DMS79 treated with DMSO at 0.1 percent for 48 hours (cell line): ENCODE results near the gene ASPM.
"Not testable (repeated sequence)": the region's sequence is repeated elsewhere in the genome, so short reads cannot be mapped to it uniquely, and the experiment has no call there.

ENCODE experiments used
- DNase-seq: peaks from one replicate; lab custom pipeline; 2025; lab: John Stamatoyannopoulos, UW

ASPM gene

DNA sequence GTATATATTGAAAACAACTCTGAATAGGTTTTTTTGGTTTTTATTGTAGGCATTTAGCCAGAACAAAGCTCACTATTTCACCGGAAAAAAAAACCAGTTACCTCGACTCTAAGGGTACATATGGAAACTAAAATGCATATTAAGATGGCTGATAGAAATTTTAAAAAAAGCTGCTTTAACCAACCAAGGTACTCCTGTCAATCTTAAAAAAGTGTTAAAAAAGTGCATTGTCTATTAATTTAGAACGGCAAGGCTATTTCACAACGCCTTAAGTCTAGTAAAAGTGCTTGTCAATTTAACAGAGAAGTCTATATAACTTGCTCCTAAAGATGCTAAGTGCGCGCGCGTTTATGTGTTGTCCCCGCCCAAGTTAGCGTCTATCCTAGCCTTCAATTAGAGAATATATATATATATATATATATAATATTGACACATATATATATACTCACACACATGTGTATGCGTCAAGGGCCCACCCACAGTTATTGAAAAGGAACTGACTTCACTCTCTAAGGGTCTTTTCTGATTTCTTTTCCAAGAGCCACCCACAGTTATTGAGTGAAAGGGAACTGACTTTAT, 934 bp downstream of the ASPM start:
- DNase-seq: peak; percentile 45

DNA sequence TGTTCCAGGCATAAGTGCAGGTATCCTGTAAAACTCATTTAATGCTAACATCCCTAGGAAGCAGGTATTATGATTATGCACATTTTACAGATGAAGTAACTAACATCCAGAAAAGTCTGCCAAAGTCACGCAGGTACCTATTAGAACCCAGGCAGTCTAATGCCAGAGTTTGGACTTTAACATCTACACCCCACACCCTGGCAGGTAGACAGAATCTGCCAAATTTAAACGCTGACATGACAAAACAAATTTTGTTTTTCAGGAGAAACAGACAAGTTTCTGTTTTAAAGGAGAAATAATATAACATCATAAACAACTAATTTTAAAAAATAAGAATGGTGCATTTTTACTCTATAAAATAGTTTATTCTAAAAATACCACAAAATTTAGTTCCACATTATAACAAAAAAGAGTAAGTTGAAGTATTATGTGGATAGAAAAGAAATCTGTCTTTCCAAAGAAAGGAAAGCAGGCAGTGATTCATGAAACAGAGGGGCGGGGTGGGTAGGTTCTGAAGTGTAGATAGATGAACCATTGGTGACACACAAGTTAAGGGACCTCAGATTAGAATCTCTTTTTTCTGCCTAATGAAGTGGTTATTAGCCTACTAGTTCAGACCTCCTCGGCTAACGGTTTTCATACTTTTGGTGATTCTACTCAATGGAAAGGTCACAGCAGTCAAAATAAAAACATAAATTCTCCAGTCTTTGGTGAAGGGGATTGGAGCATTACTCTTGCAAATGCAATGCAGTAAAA, 1.7 kb downstream of the ASPM start:
- DNase-seq: peak; percentile 30

DNA sequence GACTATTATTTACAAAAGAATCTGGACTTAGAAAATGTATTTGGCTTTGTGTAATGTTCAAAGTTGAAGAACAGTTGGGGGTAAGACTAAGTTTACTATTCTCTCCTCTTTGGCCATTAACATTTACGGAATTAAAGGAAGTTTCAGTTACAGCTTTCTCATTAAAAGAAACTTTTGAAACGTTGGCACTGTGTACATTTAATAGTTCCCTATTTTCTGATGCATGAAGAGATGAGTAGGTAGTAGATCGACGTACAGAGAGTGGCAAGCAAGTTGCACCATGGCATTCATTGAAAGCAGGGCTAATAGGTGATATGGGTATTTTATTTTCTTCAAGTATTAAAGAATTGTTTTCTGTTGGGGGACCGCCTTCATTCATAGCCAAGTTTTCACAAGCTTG, 3.2 kb downstream of the ASPM start:
- DNase-seq: no peak

DNA sequence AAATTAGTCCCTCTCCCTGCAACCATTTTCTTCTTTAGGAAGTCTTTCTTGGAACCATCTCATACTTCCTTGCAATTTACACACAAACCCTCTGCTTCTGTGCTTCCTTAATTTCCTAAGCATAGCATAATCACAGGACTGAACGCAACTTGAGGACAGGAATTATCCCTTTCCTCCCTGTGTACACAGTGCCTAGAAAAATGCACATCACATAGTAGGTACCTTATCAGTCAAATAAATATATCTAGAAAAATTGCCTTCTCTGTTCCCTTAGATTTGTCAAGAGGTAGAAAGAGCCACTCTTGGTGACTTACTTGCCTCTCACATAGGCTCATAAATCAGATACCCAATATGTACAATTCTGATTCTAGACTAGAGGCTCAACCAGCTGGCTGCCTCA, 4.9 kb downstream of the ASPM start:
- DNase-seq: no peak

DNA sequence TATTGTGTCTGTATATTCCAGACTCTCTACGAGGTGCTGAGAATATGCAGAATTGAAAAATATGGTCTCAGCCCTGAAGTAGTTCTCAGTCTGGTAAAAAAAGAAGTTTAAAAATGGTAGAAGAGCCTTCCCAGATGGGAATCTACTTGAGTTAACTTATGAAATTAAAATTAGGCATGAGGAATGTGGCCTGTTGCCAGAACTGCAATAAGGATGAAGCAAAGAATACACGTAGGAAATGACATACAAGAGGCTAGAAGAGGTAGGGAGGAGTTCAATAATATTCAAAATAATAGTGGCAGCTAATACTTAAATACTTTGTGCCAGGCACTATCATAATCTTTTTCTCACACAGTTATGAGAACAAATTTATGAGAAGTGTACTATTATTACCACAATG, 6.3 kb downstream of the ASPM start:
- peak; percentile 88 for DNase-seq

DNA sequence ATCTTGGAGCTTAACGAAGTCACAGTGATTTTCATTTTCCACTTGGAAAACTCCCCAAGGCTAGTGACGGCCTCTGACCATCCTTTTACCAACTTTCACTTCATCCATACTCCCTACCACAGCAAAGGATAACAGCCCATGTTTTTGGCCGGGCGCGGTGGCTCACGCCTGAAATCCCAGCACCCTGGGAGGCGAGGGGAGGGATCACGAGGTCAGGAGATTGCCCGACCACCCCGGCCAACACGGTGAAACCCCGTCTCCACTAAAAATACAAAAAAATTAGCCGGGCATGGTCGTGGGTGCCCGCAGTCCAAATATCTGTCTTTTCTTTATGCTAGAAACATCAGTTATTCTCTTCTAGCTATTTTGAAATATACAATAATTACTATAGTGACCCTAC, 7.3 kb downstream of the ASPM start:
- DNase-seq: no peak

DNA sequence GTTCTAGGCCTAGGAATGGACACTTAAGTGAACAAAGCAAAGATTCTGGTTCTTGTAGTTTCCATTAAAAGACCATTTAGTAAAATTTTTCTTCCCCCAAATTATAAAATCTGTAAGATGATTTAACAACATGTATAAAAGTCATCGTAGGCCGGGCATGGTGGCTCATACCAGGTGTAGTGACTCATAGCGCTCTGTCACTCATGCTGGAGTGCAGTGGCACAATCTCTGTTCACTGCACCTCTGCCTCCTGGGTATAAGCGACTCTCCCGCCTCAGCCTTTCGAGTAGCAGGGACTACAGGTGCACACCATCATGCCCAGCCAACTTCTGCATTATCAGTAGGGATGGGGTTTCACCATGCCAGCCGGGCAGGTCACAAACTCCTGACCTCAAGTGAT, 9.1 kb downstream of the ASPM start:
- no peak for DNase-seq

DNA sequence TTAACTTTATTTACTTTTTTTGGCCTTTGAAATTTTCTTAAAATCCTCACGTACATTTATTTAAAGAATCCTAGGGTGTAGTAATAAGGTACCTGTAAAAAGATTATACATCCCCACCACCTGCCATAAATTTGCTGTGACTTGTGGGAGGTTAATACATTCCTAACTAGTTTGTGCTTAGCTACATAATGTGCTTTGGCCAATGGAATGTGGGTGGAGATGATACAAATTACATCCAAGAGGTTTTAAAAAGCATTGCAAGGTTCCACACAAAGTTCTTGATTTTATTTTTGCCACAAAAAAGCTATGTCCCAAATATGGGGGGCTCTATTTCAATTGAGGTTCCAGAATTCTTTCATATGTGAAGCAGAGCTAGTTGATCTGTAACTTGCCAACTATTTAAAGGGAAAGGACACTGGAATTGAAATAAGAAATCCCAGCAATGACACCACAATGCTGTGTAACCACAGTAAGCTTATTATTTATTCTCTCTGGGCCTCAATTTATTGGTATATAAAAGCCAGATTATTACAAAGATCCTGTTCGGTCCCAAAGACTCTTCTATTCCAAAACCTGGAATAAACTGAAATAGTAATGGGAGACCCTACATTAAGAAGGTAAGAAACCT, 15.7 kb downstream of the ASPM start:
- DNase-seq: no peak

DNA sequence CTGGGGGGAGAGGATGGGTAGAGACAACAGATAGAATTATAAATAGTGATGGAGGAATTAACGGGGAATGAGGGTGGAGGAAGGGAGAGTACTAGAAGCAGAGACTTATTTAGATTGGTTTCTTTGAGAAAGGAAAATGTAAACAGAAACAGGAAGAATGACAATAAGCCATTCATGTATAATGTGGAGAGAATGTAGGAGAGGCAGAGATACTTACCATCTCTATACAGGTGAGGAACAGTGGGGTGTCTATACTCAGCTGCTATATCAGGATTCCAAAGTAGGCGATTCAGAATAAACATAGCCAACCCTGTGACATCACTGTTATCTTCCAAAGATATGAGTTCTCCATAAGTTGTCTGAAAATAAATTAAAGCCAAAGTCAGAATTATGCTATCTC, 16.8 kb downstream of the ASPM start:
- no peak for DNase-seq

DNA sequence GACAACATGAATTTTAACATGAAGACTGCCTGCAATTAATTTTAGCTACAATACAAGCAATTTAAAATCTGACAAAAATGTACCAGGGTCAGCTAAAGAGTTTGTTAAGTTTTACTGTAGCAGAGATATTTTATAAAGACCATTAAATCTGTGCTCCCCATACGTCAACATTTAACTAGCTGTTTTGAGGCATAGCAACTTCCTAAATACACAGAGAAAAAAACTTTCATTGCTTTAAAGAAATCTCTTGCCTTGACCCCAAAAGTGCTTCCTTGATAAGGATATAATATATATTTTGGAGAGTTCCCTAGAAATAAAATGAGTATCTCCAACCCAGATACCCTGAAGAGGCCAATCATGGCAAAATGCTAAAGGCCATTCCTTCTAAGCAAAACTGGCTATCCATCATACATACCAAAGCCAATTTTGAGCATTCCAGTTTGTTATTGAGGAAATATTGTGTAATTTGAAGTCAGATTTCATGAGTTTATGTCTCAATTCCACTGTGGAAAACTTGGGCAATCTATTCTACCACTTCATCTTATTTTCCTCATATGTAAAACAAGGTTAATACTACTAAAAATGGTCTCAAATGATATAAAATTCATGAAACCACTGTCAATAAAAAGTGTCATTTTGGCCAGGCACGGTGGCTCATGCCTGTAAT, 19.1 kb downstream of the ASPM start:
- no peak for DNase-seq

DNA sequence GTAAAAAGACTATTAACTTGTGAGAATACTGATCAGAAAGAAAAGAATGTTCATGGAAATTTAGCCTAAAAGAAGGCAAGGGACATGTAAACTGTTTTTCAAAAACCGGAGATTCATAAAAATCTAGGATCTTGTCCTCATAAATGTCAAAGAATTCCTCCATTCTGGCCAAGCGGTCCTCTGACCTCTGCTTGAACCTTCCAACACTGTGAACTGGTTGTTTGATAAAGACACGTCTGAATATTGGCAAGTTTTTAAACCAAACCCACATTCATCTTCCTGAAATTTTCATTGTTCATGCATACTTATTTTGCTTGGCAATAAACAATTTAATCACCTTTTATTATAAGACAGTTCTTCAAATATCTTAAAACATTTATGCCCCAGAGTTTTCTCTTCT, 19.8 kb downstream of the ASPM start:
- DNase-seq: no peak

DNA sequence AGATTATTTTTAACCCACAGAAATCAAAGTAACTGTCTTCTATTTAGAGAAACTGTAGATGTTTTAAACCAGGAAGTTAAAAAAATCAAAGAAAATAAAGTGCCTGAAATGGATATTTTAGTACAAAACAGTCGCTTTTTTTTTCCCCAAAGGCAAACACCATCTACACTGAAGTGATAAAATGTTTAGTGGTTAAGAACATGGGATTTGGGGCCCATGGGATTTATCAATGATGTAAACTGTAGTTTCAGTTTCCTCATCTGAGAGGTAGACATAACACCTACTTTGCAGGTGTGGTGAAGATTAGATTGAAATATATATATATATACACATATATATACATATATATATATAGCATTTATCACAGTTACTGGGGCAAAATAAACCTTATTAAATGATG, 22.1 kb downstream of the ASPM start:
- no peak for DNase-seq

DNA sequence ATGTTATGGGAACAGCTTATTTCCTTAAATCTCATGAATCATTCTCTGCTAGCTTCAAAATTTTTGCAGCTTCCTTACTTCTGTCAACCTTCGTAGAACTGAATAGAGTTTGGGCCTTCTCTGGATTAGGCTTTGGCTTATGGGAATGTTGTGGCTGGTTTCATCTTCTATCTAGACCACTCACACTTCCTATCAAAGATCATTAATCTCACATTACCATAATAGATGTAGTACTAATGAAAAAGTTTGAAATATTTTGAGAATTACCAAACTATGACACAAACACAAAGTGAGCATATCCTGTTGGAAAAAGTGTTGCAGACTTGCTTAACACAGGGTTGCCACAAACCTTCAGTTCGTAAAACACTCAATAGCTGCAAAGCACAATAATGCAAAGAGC, 30.3 kb downstream of the ASPM start:
- DNase-seq: no peak

DNA sequence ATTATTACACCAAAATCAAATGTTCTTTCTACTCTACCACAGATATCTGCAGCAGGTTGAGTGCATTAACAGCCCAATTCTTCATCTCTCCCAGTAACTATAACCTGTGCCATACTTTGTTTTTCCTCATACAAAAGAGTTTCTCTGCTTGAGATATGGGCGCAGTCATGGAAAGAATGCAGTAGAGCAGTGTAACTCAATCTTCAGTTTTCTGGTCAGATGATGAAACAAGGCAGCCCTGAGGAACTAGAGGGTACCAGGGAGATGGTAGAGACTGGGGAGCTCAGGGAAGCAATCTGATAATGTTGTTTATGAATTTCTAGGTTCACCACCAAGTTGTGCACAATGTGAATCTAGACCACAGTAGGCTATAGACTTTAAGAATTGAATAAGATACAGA, 39.6 kb downstream of the ASPM start:
- no peak for DNase-seq

DNA sequence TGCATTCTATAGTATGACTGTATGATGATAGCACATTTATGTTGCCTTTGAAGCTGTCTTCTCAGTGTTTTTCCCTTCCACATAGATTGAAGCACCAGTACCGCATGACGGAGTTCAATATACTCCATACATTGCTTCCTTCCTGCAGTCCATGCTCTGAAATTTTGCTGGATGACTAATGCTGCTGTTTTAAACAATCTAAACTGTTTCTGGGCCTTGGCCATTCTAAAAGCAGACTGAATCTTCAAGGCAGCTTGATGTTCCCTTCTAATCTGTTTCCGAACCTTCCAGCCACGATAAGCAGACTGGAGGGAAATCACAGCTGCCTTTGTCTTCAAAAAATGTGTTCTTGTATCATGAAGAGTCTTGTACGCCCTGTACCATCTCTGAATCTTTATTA, 43.2 kb downstream of the ASPM start:
- DNase-seq: no peak

DNA sequence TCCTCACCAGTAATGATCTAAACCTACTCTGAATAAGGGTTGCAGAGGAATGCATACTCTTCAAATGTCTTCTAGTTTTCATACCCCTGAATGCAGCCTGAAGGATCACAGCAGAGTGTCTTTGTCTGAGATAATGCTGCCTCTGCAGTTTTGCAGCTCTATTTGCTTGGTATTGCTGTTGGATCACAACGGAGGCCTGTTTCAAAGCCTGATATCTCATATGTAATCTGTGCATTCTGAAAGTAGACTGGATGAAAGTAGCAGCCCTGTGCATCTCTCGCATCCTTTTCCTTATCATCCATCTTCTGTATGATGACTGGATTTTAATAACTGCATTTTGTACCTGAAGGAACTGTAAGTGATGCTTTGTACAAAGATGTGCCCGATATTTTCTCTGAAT, 44.5 kb downstream of the ASPM start:
- DNase-seq: no peak

DNA sequence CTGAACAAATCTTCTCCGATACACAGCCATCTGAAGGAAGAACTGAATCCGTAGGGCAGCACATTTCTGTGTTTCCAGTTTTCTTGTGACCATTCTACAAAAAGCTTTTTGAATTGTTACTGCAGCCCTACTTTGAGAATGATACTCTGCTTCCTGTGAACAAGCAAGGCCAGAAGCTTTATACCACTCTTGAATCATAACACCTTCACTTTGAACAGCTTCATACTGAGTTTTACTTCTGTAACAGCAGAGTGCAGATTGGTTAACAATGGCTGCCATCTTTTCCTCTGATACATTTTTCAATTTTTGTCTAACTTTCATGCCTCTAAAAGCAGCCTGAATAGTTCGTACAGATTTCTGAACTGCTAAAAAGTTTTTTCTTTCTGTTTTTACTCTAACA, 45.8 kb downstream of the ASPM start:
- DNase-seq: no peak

DNA sequence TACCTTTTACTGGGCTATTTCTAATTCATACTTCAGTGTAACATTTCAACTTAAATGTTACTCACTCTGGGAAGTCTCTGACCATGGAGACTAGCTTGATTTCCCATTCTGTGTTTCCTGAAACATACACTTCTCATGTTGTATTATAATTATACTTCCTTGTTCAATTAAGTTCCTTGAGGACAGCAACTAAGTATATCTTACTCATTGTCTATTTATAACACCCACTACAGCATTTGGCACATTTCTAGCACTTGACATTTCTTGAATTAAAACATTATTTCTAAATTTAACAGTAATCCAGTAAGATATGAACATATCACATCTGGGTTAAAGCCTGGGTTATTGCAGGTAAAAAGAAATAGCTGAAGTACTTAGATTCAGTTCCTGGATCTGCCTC, 47.0 kb downstream of the ASPM start:
- no peak for DNase-seq

DNA sequence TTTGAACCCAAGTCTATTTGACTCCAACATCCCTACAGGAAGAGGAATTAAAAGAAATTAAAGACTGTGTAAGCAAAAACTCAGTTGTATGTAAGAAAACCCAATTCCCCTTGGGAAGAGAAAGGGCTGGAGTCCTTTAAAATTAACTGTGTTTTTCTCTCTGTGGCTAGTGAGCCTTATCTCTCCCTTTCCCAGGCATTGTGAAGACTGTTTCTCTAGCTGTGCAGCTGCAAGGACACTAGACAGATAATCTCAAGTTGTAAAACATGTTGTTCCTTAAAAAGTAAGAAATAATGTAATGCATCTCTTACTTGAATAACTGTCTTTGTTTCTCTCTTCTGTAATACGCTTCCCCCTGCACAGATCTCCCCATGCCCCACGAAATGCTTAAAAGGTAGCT, 49.5 kb downstream of the ASPM start:
- not testable (repeated sequence) for DNase-seq

DNA sequence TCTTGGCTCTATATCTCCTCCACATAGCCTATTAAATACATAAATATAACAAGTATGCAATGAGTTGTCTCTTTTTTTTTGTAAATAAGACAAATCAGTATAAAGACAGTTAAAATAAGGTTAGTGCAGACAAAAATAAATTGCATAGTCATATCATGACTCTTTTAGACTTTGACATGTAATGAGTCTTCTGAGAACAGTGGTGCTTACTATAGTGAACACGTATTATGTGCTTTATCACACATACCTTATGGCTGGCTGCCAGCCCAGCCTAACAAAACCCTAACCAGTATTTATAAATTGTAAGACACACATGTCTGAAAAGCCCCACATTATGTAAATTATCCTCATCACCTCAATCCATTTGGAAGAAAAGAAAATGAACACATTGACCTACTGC, 50.3 kb downstream of the ASPM start:
- DNase-seq: no peak

DNA sequence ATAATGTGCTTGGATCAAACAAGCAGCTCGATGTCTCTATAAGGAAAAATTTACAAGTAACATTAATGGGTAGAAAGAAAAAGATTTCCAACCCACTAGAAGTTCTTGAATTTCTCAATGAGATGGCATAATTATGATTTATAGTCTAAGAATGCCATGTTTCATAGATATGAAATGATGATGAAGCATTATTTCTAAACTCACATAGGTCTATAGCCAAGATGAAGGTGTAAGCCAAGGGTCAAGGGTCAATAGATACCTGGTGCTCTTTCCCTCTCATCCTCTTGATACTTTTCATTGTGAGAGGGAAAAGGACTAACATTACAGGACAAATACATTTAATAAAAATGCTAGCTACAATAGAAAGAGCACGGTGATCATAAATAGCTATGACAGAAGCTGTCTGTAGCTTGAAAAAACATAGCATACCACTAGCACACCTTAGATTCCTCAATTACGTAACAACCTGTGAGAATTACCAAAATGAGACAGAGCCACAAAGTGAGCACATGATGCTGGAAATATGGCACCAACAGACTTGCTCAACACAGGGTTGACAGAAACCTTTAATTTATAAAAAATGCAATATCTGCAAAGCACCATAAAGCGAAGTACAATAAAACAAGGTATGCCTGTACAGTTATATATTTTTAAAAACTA, 53.1 kb downstream of the ASPM start:
- no peak for DNase-seq

DNA sequence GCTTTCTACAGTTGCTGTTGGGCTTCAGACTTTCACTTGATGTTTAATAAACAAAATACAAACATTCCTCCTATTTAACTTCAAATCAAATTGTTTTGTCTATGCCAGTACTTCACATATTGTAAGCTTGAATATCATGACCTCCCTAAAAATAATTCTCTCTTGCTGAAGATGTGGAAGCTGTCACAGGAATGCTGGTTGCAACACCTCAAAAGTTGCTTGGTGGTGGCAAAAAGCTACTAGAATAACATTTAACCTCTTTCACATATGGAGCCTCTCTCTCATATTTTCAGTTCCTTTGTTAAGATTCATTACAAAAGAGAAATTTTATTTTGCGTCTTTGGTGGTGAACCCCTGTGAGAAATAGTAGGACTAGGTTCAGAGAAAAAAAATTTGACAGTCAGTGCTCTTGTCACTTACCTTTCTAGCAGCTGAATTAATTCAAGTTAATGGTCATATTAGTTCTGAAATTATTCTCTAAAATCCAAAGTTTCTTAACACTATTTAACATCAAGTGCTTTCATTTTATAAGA, 53.9 kb downstream of the ASPM start:
- no peak for DNase-seq
